Fibroblast of the aortic adventitia (primary cell): ENCODE results near the gene MAP3K4. TPM values are rescaled to one million over a fixed set of nuclear protein-coding genes. Genes with fewer than 3 reads are reported as not detected.
A peak's percentile ranks its signal among the peaks of the same experiment; 100 is the strongest.

Source experiments
- DNase-seq: peaks from one replicate; pipeline ENCODE4 v3.0.0-alpha.2; 2010; ENCODE audit warnings: low read depth
- H3K4me3 ChIP-seq: 2 replicates; pipeline ENCODE4 v1.5.1; 2011; ENCODE audit warnings: low read depth, mild to moderate bottlenecking, control low read depth, low read length, moderate library complexity
- total RNA-seq: library from RNA; depleted of rRNA; stranded (reverse); fragments of >200 nt; gene quantifications from 2 replicates; pipeline ENCODE4 v1.2.3, GENCODE V29; 2012; ENCODE audit warnings: low replicate concordance
- TF ChIP-seq, protein P1 (sequence below): IDR thresholded peaks from 2 replicates; pipeline ENCODE4 v1.5.1; 2011; ENCODE audit warnings: mild to moderate bottlenecking, low read length, control low read depth, inconsistent platforms; ENCODE audit not compliant: insufficient read depth

The MAP3K4 gene
- total RNA-seq, 1 donor = 25.0 TPM

DNA sequence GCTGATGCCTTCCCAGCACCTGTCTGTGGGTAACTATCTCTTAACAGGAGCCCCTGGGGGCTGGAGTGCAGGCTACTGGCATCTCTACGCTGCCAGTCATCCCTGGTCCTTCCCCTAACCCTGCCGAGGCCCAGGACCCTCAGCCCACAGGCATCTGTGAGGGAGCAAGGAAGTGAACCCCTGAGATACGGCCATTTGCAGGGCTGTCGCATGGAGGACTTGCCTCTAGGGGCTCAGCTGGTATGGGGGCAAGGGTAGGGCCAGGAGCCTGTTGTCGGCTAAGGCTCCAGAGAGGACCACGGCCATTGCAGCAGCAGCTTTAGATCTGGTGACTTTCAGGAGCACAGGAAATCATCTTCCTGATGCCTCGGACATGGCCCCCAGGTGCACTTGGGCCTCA lies 49.7 kb downstream of the MAP3K4 start:
- DNase-seq = no peak
- H3K4me3 ChIP-seq = no peak overlapping the region
- TF ChIP-seq, protein P1, sequence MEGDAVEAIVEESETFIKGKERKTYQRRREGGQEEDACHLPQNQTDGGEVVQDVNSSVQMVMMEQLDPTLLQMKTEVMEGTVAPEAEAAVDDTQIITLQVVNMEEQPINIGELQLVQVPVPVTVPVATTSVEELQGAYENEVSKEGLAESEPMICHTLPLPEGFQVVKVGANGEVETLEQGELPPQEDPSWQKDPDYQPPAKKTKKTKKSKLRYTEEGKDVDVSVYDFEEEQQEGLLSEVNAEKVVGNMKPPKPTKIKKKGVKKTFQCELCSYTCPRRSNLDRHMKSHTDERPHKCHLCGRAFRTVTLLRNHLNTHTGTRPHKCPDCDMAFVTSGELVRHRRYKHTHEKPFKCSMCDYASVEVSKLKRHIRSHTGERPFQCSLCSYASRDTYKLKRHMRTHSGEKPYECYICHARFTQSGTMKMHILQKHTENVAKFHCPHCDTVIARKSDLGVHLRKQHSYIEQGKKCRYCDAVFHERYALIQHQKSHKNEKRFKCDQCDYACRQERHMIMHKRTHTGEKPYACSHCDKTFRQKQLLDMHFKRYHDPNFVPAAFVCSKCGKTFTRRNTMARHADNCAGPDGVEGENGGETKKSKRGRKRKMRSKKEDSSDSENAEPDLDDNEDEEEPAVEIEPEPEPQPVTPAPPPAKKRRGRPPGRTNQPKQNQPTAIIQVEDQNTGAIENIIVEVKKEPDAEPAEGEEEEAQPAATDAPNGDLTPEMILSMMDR = no peak

DNA sequence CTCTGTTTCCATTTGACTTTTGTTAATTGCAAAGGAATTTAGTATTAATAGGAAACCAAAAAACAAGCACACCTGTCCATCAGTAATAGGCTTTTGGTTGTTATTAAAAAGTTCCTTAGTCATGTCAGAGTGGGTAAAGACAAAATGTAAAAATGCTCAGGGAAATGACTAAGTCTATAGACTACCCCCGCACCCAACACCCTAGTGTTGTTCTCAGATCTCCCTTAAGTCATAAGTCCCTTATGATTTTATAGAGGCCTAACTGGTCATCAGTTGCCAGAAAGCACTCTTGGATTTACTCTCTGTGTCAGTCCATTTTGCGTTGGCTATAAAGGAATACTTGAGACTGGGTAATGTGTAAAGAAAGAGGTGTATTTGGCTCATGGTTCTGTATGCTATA lies 52.8 kb downstream of the MAP3K4 start:
- DNase-seq = no peak
- TF ChIP-seq, protein P1 = no peak
- no peak overlapping the region for H3K4me3 ChIP-seq

DNA sequence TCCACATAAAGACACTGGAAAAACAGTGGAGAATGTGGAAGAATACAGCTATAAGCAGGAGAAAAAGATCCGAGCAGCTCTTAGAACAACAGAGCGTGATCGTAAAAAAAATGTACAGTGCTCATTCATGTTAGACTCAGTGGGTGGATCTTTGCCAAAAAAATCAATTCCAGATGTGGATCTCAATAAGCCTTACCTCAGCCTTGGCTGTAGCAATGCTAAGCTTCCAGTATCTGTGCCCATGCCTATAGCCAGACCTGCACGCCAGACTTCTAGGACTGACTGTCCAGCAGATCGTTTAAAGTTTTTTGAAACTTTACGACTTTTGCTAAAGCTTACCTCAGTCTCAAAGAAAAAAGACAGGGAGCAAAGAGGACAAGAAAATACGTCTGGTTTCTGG lies 57.1 kb downstream of the MAP3K4 start:
- DNase-seq = peak; percentile 96
- TF ChIP-seq, protein P1 = no peak
- H3K4me3 ChIP-seq = no peak overlapping the region

DNA sequence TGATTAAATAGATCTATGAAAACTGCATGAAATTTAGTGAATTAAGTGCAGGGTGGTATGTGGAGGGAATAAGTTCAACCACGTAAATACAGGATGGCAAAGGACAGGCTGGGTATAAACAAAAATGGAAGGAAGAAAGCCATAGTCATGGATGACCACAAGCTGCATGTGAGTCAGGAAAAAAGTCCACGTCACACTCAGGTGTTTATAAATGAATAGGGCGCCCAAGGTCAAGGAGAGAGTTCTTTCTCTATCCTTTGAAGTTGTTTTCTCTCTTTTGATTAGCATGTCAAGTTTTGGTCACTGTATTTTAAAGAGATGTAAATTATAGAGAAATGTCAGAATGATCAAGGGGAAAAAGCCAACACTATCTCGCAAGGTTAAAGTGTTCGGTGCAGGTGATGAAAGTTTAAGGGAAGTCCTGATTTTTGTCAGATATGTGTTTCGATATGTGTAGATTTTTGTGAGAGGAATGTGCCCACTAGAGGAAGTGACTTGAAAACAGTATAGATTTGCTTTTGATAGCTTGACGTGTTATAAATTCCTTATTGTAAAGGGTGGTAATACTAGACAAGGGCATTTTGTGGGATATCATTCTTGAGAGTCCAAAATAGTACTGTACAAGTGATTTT lies 58.7 kb downstream of the MAP3K4 start:
- DNase-seq = no peak
- TF ChIP-seq, protein P1 = no peak
- H3K4me3 ChIP-seq = no peak overlapping the region

DNA sequence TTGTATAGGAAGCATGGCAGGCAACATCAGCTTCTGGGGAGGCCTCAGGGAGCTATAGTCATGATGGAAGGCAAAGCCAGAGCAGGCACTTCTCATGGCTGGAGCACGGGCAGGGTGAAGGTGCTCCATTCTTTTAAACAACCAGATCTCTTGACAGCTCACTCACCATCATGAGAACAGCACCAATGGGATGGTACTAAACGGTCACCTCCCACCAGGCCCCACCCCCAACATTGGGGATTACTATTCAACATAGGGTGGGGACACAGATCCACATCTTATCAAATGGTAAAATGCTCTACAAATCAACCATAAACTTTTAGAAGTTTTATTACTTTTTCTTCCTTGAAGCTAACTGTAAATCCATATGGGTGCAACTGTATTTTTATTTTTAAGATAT lies 61.5 kb downstream of the MAP3K4 start:
- no peak overlapping the region for H3K4me3 ChIP-seq
- DNase-seq = no peak
- TF ChIP-seq, protein P1 = no peak

DNA sequence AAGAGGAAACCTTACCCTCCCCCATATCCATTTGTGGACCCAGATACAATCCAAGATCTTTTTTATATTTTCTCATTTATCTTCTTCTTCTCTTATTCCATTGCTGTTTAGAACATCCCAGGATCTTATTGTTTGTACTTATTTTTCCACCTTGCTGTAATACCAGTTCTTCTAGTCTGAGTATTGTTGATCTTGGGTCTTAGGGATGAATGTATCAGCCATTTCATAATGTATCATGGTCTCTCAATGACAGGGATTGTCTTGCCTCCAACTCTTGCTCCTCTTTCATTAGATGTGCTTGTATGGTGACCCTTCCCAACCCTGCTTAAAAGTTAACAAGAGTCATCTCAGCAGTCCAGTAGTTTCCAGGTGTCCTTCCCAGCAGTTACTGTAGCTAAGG lies 63.3 kb downstream of the MAP3K4 start:
- DNase-seq = no peak
- no peak overlapping the region for H3K4me3 ChIP-seq
- TF ChIP-seq, protein P1 = no peak

DNA sequence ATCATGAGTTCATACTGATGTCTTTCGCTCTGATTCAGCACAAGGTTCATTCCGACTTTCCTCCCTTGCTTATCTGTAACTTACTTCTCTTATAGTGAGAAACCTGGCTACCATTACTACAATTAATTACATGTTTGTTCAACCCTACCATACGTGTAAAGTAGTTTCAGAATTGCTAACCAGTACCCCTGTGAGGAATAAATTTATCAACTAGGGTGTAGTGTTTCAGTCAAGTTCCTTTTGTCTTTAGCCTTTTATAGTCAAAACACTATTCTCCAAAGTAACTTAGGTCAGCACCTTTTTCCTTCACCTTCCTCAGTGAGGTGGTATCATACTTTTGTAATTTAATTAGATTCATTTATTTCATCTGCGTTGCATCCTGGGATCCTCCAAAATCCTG lies 64.9 kb downstream of the MAP3K4 start:
- TF ChIP-seq, protein P1 = no peak
- no peak overlapping the region for H3K4me3 ChIP-seq
- no peak for DNase-seq
